ENCODE data around the gene FAF1.

Gene FAF1

GRCh38 chr1:50492142-50492541 lies 467.9 kb downstream of the FAF1 start:
- no peaks in the 10 kb centered on the region for H3K36me3 ChIP-seq (ENCODE audit: control insufficient read depth in 1 of 2, insufficient read depth in 2 of 2, low read length in 2 of 2)
- no peak overlapping the region for H2AFZ ChIP-seq (ENCODE audit: insufficient read depth, low read length, poor library complexity)
- H2BK5ac ChIP-seq (ENCODE audit: low read depth, low read length, poor library complexity): no peak overlapping the region
- no peak overlapping the region for H4K91ac ChIP-seq (ENCODE audit: low read depth, low read length)
- H3K4me1 ChIP-seq (ENCODE audit: control insufficient read depth in 1 of 2, insufficient read depth in 2 of 2, low read length in 2 of 2): no peaks in the 10 kb centered on the region
- H2AK5ac ChIP-seq (ENCODE audit: low read length): no peak overlapping the region
- WGBS (ENCODE audit: extremely low coverage, insufficient coverage, insufficient read length): no CpG with 5 or more reads among the region's 1 CpG
- H3K4ac ChIP-seq (ENCODE audit: low read depth, low read length): no peak overlapping the region
- H3K27ac ChIP-seq (ENCODE audit: low read depth, low read length): no peak overlapping the region
- H3K9me3 ChIP-seq (ENCODE audit: insufficient read depth, low read depth, low read length): peaks cover 3% of the 10 kb centered on the region
- H3K27me3 ChIP-seq (ENCODE audit: insufficient read depth, low read length): no peaks in the 10 kb centered on the region
- no peak overlapping the region for H3K23ac ChIP-seq (ENCODE audit: low read length)
- no peak for DNase-seq
- H2BK120ac ChIP-seq (ENCODE audit: insufficient read depth, low read length, poor library complexity): no peak overlapping the region
- no peak overlapping the region for H3K14ac ChIP-seq (ENCODE audit: low read length)
- H3K4me3 ChIP-seq (ENCODE audit: low read depth, low read length): no peak overlapping the region
- no peak overlapping the region for H2BK12ac ChIP-seq (ENCODE audit: low read length)
- H4K12ac ChIP-seq (ENCODE audit: low read depth, low read length): no peak overlapping the region
- no peaks in the 10 kb centered on the region for H3K79me2 ChIP-seq (ENCODE audit: control insufficient read depth, insufficient read depth, low read length, poor library complexity)
- H4K8ac ChIP-seq (ENCODE audit: low read depth, low read length): no peak overlapping the region
- no peak overlapping the region for H3K18ac ChIP-seq (ENCODE audit: low read length)
- H3K4me2 ChIP-seq (ENCODE audit: low read length): no peak overlapping the region
- H3K79me1 ChIP-seq (ENCODE audit: low read length): no peaks in the 10 kb centered on the region
- H3K9ac ChIP-seq (ENCODE audit: low read length): no peak overlapping the region

- DNase-seq: no peak
- H3K18ac ChIP-seq (ENCODE audit: low read length): no peak overlapping the region
- H3K9me3 ChIP-seq (ENCODE audit: insufficient read depth, low read depth, low read length): no peaks in the 10 kb centered on the region
- H3K4me3 ChIP-seq (ENCODE audit: low read depth, low read length): no peak overlapping the region
- no peak overlapping the region for H2BK120ac ChIP-seq (ENCODE audit: insufficient read depth, low read length, poor library complexity)
- H4K8ac ChIP-seq (ENCODE audit: low read depth, low read length): no peak overlapping the region
- H2BK12ac ChIP-seq (ENCODE audit: low read length): no peak overlapping the region
- no peaks in the 10 kb centered on the region for H3K36me3 ChIP-seq (ENCODE audit: control insufficient read depth in 1 of 2, insufficient read depth in 2 of 2, low read length in 2 of 2)
- no peak overlapping the region for H3K14ac ChIP-seq (ENCODE audit: low read length)
- no peak overlapping the region for H3K4me2 ChIP-seq (ENCODE audit: low read length)
- no peaks in the 10 kb centered on the region for H3K79me1 ChIP-seq (ENCODE audit: low read length)
- H3K9ac ChIP-seq (ENCODE audit: low read length): no peak overlapping the region
- no peaks in the 10 kb centered on the region for H3K27me3 ChIP-seq (ENCODE audit: insufficient read depth, low read length)
- no peak overlapping the region for H4K12ac ChIP-seq (ENCODE audit: low read depth, low read length)
- H4K91ac ChIP-seq (ENCODE audit: low read depth, low read length): no peak overlapping the region
- H2BK5ac ChIP-seq (ENCODE audit: low read depth, low read length, poor library complexity): no peak overlapping the region
- H3K23ac ChIP-seq (ENCODE audit: low read length): no peak overlapping the region
- no peak overlapping the region for H2AK5ac ChIP-seq (ENCODE audit: low read length)
- no peak overlapping the region for H3K4ac ChIP-seq (ENCODE audit: low read depth, low read length)
- H2AFZ ChIP-seq (ENCODE audit: insufficient read depth, low read length, poor library complexity): no peak overlapping the region
- no peaks in the 10 kb centered on the region for H3K79me2 ChIP-seq (ENCODE audit: control insufficient read depth, insufficient read depth, low read length, poor library complexity)
- no peak overlapping the region for H3K27ac ChIP-seq (ENCODE audit: low read depth, low read length)
- H3K4me1 ChIP-seq (ENCODE audit: control insufficient read depth in 1 of 2, insufficient read depth in 2 of 2, low read length in 2 of 2): no peaks in the 10 kb centered on the region
These were observed 468.9 kb downstream of the FAF1 start for GRCh38 chr1:50491142-50491541.

DNA sequence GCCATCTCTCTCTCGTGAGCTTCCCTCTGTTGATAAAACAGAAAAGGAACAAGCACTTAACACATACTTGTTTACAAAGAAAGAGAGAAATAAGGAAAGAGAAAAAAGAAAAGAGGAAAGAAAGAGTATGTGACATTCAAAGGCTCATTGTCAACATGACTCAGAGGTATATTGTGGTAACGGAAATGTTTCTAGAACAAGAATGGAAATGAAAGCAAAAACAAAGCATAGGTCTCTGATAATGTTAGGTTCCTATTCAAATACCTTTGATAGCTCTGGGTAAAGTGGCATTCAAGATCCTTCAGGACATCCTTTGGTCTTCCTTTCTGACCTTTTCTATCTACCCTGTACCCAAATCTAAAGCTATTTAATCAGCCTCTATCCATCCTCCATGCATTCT lies 469.4 kb downstream of the FAF1 start:
- no peak overlapping the region for H2AK5ac ChIP-seq (ENCODE audit: low read length)
- no peak overlapping the region for H4K8ac ChIP-seq (ENCODE audit: low read depth, low read length)
- no peak overlapping the region for H3K9ac ChIP-seq (ENCODE audit: low read length)
- H4K91ac ChIP-seq (ENCODE audit: low read depth, low read length): no peak overlapping the region
- no peak overlapping the region for H3K14ac ChIP-seq (ENCODE audit: low read length)
- H2BK12ac ChIP-seq (ENCODE audit: low read length): no peak overlapping the region
- no peak overlapping the region for H2BK5ac ChIP-seq (ENCODE audit: low read depth, low read length, poor library complexity)
- no peak overlapping the region for H3K4ac ChIP-seq (ENCODE audit: low read depth, low read length)
- H3K4me1 ChIP-seq (ENCODE audit: control insufficient read depth in 1 of 2, insufficient read depth in 2 of 2, low read length in 2 of 2): no peaks in the 10 kb centered on the region
- no peaks in the 10 kb centered on the region for H3K9me3 ChIP-seq (ENCODE audit: insufficient read depth, low read depth, low read length)
- H3K23ac ChIP-seq (ENCODE audit: low read length): no peak overlapping the region
- no CpG with 5 or more reads among the region's 2 CpGs for WGBS (ENCODE audit: extremely low coverage, insufficient coverage, insufficient read length)
- no peak overlapping the region for H2BK120ac ChIP-seq (ENCODE audit: insufficient read depth, low read length, poor library complexity)
- H3K36me3 ChIP-seq (ENCODE audit: control insufficient read depth in 1 of 2, insufficient read depth in 2 of 2, low read length in 2 of 2): no peaks in the 10 kb centered on the region
- no peak overlapping the region for H2AFZ ChIP-seq (ENCODE audit: insufficient read depth, low read length, poor library complexity)
- H3K79me1 ChIP-seq (ENCODE audit: low read length): no peaks in the 10 kb centered on the region
- H3K18ac ChIP-seq (ENCODE audit: low read length): no peak overlapping the region
- H3K4me3 ChIP-seq (ENCODE audit: low read depth, low read length): no peak overlapping the region
- DNase-seq: no peak
- H3K27me3 ChIP-seq (ENCODE audit: insufficient read depth, low read length): no peaks in the 10 kb centered on the region
- H4K12ac ChIP-seq (ENCODE audit: low read depth, low read length): no peak overlapping the region
- H3K27ac ChIP-seq (ENCODE audit: low read depth, low read length): no peak overlapping the region
- no peak overlapping the region for H3K4me2 ChIP-seq (ENCODE audit: low read length)
- no peaks in the 10 kb centered on the region for H3K79me2 ChIP-seq (ENCODE audit: control insufficient read depth, insufficient read depth, low read length, poor library complexity)

DNA sequence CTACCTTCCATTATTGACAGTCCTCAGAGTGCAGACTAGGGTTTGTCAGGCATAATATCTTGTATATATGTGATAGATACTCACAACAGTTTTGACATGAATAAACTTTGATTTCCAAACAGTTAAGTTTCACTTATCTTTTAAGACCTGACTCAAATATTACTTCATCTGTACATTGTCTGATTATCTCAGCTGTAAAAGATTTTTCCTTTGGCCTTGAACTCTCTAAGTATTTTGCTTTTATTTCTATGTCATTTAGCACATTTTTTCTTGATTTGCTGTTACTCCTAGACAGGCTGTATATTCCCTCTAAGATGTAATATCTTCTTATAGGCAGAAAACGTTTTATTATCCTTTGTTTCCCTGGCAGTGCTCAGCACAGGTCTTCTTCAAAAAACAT lies 471.2 kb downstream of the FAF1 start:
- Histone ChIP-seq H2BK5ac (ENCODE audit: low read depth, low read length, poor library complexity) (no peak overlapping the region), H3K9ac (ENCODE audit: low read length) (no peak overlapping the region), H3K23ac (ENCODE audit: low read length) (no peak overlapping the region), H4K8ac (ENCODE audit: low read depth, low read length) (no peak overlapping the region), H3K27ac (ENCODE audit: low read depth, low read length) (no peak overlapping the region), H2AK5ac (ENCODE audit: low read length) (no peak overlapping the region), H2BK120ac (ENCODE audit: insufficient read depth, low read length, poor library complexity) (no peak overlapping the region), H3K4me2 (ENCODE audit: low read length) (no peak overlapping the region), H3K4ac (ENCODE audit: low read depth, low read length) (no peak overlapping the region), H4K91ac (ENCODE audit: low read depth, low read length) (no peak overlapping the region), H3K18ac (ENCODE audit: low read length) (no peak overlapping the region), H3K9me3 (ENCODE audit: insufficient read depth, low read depth, low read length) (no peaks in the 10 kb centered on the region), H4K12ac (ENCODE audit: low read depth, low read length) (no peak overlapping the region), H3K36me3 (ENCODE audit: control insufficient read depth in 1 of 2, insufficient read depth in 2 of 2, low read length in 2 of 2) (no peaks in the 10 kb centered on the region), H3K4me1 (ENCODE audit: control insufficient read depth in 1 of 2, insufficient read depth in 2 of 2, low read length in 2 of 2) (no peaks in the 10 kb centered on the region), H3K4me3 (ENCODE audit: low read depth, low read length) (no peak overlapping the region), H3K79me1 (ENCODE audit: low read length) (no peaks in the 10 kb centered on the region), H3K14ac (ENCODE audit: low read length) (no peak overlapping the region), H3K79me2 (ENCODE audit: control insufficient read depth, insufficient read depth, low read length, poor library complexity) (no peaks in the 10 kb centered on the region), H2AFZ (ENCODE audit: insufficient read depth, low read length, poor library complexity) (no peak overlapping the region), H2BK12ac (ENCODE audit: low read length) (no peak overlapping the region), H3K27me3 (ENCODE audit: insufficient read depth, low read length) (no peaks in the 10 kb centered on the region)
- no CpG with 5 or more reads among the region's 1 CpG for WGBS (ENCODE audit: extremely low coverage, insufficient coverage, insufficient read length)
- peak in 1 of 2 donors; percentile 4 for DNase-seq

GRCh38 chr1:50488356-50488755 lies 471.7 kb downstream of the FAF1 start:
- no peak overlapping the region for H4K8ac ChIP-seq (ENCODE audit: low read depth, low read length)
- WGBS (ENCODE audit: extremely low coverage, insufficient coverage, insufficient read length): no CpG with 5 or more reads among the region's 3 CpGs

More at GRCh38 chr1:50488356-50488755, 471.7 kb downstream of the FAF1 start:
- Histone ChIP-seq H3K27me3 (ENCODE audit: insufficient read depth, low read length) (no peaks in the 10 kb centered on the region), H2BK5ac (ENCODE audit: low read depth, low read length, poor library complexity) (no peak overlapping the region), H3K9me3 (ENCODE audit: insufficient read depth, low read depth, low read length) (no peaks in the 10 kb centered on the region), H3K79me2 (ENCODE audit: control insufficient read depth, insufficient read depth, low read length, poor library complexity) (no peaks in the 10 kb centered on the region), H3K36me3 (ENCODE audit: control insufficient read depth in 1 of 2, insufficient read depth in 2 of 2, low read length in 2 of 2) (no peaks in the 10 kb centered on the region), H3K9ac (ENCODE audit: low read length) (no peak overlapping the region), H3K14ac (ENCODE audit: low read length) (no peak overlapping the region), H2AK5ac (ENCODE audit: low read length) (no peak overlapping the region), H3K4me2 (ENCODE audit: low read length) (no peak overlapping the region), H4K12ac (ENCODE audit: low read depth, low read length) (no peak overlapping the region), H3K79me1 (ENCODE audit: low read length) (no peaks in the 10 kb centered on the region), H3K4me3 (ENCODE audit: low read depth, low read length) (no peak overlapping the region), H3K18ac (ENCODE audit: low read length) (no peak overlapping the region), H2BK12ac (ENCODE audit: low read length) (no peak overlapping the region), H3K4ac (ENCODE audit: low read depth, low read length) (no peak overlapping the region), H2AFZ (ENCODE audit: insufficient read depth, low read length, poor library complexity) (no peak overlapping the region), H4K91ac (ENCODE audit: low read depth, low read length) (no peak overlapping the region), H2BK120ac (ENCODE audit: insufficient read depth, low read length, poor library complexity) (no peak overlapping the region), H3K27ac (ENCODE audit: low read depth, low read length) (no peak overlapping the region), H3K4me1 (ENCODE audit: control insufficient read depth in 1 of 2, insufficient read depth in 2 of 2, low read length in 2 of 2) (no peaks in the 10 kb centered on the region), H3K23ac (ENCODE audit: low read length) (no peak overlapping the region)
- no peak for DNase-seq
